Upper lobe of right lung (tissue), 1 donor: ENCODE results near the gene STON2. TPM values are rescaled to one million over a fixed set of nuclear protein-coding genes. Genes with fewer than 3 reads are reported as not detected.

Experiments used
- ATAC-seq: fragments of 200-7000 bp; cut with Tn5 transposase; one replicate; pipeline ENCODE4 v1.9.1; 2020; ENCODE audit warnings: mild to moderate bottlenecking, moderate library complexity
- DNase-seq: peaks from one replicate; pipeline ENCODE4 v3.0.0-alpha.2; 2020
- H3K27ac ChIP-seq: fragments of 200-600 bp; one replicate; pipeline ENCODE4 v1.8.0; 2022
- H3K27me3 ChIP-seq: fragments of 200-600 bp; one replicate; pipeline ENCODE4 v1.8.0; 2022; ENCODE audit warnings: mild to moderate bottlenecking
- H3K36me3 ChIP-seq: fragments of 200-600 bp; one replicate; pipeline ENCODE4 v1.8.0; 2022
- H3K4me1 ChIP-seq: fragments of 200-600 bp; one replicate; pipeline ENCODE4 v1.8.0; 2022
- H3K4me3 ChIP-seq: fragments of 200-600 bp; one replicate; pipeline ENCODE4 v1.8.0; 2022; ENCODE audit warnings: mild to moderate bottlenecking
- H3K9me3 ChIP-seq: fragments of 200-600 bp; one replicate; pipeline ENCODE4 v1.8.0; 2022
- CTCF ChIP-seq: fragments of 200-600 bp; IDR thresholded peaks from one replicate; pipeline ENCODE4 v1.8.0; 2022; ENCODE audit warnings: antibody characterized with exemption
- intact Hi-C: fragments of 100-400 bp; cut with DNase I; formaldehyde crosslinking; loops from one replicate; pipeline ENCODE4 v1.11.0; 2022
- total RNA-seq: library from RNA; stranded (reverse); fragmentation: NEBNext Ultra II Directional; extraction: Animal tissue kit (Norgen Biotek cat#: 25700); gene quantifications from one replicate; pipeline ENCODE4 v1.2.1, GENCODE V29; 2021
- donor health status: DM: no; HTN: yes; CAD: no; lungs with severe emphysema.

Gene STON2
- total RNA-seq, 1 donor from 2014 or later: 47.7 TPM

DNA sequence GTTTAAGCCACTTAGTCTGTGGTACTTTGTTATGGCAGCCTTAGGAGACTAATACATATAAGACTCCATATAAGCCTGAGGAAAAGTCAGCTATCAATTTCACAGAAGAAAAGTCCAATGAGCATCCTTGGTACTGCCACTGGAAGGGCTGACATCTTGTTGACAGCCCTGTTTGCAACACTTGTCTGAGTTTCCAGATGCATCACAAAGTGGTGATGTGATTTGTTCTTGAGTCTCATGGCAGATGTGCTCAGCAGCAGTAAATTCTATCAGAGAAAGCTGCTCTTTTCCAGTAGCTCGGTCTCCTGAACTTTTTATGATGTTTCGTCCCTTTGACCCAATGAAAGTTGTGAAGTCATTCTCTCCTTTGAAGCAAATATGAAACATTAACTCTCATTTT is 54.3 kb downstream of the STON2 start:
- H3K27ac ChIP-seq: no peak overlapping the region
- no peak overlapping the region for H3K4me3 ChIP-seq
- no peaks in the 10 kb centered on the region for H3K27me3 ChIP-seq
- ATAC-seq (no peak), DNase-seq (no peak)
- TF ChIP-seq CTCF: no peak
- H3K9me3 ChIP-seq: no peaks in the 10 kb centered on the region
- intact Hi-C loops: no loop called here
- H3K4me1 ChIP-seq: no peaks in the 10 kb centered on the region
- H3K36me3 ChIP-seq: no peaks in the 10 kb centered on the region

GRCh38 chr14:81344481-81345160 is 55.5 kb downstream of the STON2 start:
- H3K4me3 ChIP-seq: no peak overlapping the region
- H3K27me3 ChIP-seq: no peaks in the 10 kb centered on the region
- intact Hi-C loops: no loop called here
- no peaks in the 10 kb centered on the region for H3K4me1 ChIP-seq
- no peak overlapping the region for H3K27ac ChIP-seq
- no peaks in the 10 kb centered on the region for H3K9me3 ChIP-seq
- DNase-seq (no peak), ATAC-seq (no peak)
- no peak for TF ChIP-seq CTCF
- H3K36me3 ChIP-seq: no peaks in the 10 kb centered on the region

GRCh38 chr14:81343701-81344100 is 56.4 kb downstream of the STON2 start:
- intact Hi-C loops: no loop called here
- no peak for DNase-seq

DNA sequence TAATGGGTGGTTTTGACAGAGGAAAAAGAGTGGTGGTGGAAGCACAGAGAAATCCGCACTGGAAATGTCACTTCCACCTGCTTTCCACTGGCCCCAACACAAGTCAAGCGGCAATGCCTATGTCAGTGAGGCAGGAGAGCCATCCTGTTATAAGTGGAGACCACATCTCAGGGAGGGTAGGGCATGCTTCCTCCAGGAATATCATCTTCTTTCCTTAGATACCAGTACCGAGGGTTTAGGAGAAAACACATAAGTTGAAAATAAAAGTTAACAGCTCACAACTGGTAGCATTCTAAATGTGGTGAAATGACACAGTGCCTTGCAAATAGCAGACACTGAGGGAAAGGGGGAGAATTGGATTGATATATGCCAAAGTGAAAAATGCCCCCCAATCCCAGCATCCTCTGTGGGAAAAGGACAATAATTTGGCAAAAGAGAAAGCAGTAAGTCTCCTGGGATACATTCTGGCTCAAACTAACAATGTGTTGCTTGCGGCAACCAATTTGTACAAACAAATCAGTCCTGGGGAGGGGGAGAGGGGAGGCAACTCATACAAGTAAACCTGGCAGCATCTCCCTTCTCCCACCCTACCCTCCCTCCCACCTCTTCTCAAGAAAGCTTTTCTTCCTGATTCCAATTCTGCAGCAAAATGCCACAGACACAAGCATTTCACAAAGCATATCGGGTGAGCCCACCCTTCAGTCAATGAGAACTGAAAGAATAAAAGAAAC is 57.1 kb downstream of the STON2 start:
- DNase-seq: no peak

More at GRCh38 chr14:81343701-81344100, 56.4 kb downstream of the STON2 start:
- H3K9me3 ChIP-seq: no peaks in the 10 kb centered on the region
- H3K4me3 ChIP-seq: no peak overlapping the region
- no peaks in the 10 kb centered on the region for H3K4me1 ChIP-seq
- no peak for ATAC-seq
- no peak for TF ChIP-seq CTCF
- no peaks in the 10 kb centered on the region for H3K27me3 ChIP-seq
- H3K36me3 ChIP-seq: no peaks in the 10 kb centered on the region
- H3K27ac ChIP-seq: no peak overlapping the region

GRCh38 chr14:81341781-81342180 is 58.3 kb downstream of the STON2 start:
- no peaks in the 10 kb centered on the region for H3K4me1 ChIP-seq
- no peak for TF ChIP-seq CTCF
- H3K36me3 ChIP-seq: no peaks in the 10 kb centered on the region
- no peak overlapping the region for H3K4me3 ChIP-seq
- no peaks in the 10 kb centered on the region for H3K9me3 ChIP-seq
- no peak overlapping the region for H3K27ac ChIP-seq
- H3K27me3 ChIP-seq: no peaks in the 10 kb centered on the region
- DNase-seq (no peak), ATAC-seq (no peak)
- intact Hi-C loops: no loop called here

More for the DNA sequence above, 57.1 kb downstream of the STON2 start:
- no peaks in the 10 kb centered on the region for H3K36me3 ChIP-seq
- H3K4me3 ChIP-seq: no peak overlapping the region
- no peak for TF ChIP-seq CTCF
- H3K27me3 ChIP-seq: no peaks in the 10 kb centered on the region
- H3K27ac ChIP-seq: no peak overlapping the region
- H3K4me1 ChIP-seq: no peaks in the 10 kb centered on the region
- ATAC-seq: no peak
- no peaks in the 10 kb centered on the region for H3K9me3 ChIP-seq
- intact Hi-C loops: no loop called here
